ENCODE results near the gene HOXB9. TPM values are rescaled to one million over a fixed set of nuclear protein-coding genes. Genes with fewer than 3 reads are reported as not detected.

Gene HOXB9
- total and polyA plus RNA-seq, 9 of the 15 experiments (the other 6 are each of a cell fraction or from before 2014, with no cell fraction given), result 3.1 to 196 (median 77.6) TPM

- TF ChIP-seq CEBPG (CRISPR knock-in tag; IDR thresholded peaks at IDR 0.05), result peak; percentile 96
- TF ChIP-seq CEBPG (tag; conservative IDR thresholded peaks at IDR 0.05 in 1 of 2, IDR thresholded peaks at IDR 0.05 in 1 of 2), result peak in 1 of 2 experiments; percentile 46; a peak in 2 of 4 replicates
- peak; percentile 40; the same call in 1 of the 2 replicates for TF ChIP-seq CBFA2T2 (conservative IDR thresholded peaks at IDR 0.05)
- 0 out of 2 replicates have a peak, but pooled peaks have one; percentile 16 for TF ChIP-seq SMAD4 (CRISPR knock-in tag; conservative IDR thresholded peaks at IDR 0.05)
- TF ChIP-seq, protein P1, sequence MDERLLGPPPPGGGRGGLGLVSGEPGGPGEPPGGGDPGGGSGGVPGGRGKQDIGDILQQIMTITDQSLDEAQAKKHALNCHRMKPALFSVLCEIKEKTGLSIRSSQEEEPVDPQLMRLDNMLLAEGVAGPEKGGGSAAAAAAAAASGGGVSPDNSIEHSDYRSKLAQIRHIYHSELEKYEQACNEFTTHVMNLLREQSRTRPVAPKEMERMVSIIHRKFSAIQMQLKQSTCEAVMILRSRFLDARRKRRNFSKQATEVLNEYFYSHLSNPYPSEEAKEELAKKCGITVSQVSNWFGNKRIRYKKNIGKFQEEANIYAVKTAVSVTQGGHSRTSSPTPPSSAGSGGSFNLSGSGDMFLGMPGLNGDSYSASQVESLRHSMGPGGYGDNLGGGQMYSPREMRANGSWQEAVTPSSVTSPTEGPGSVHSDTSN (CRISPR knock-in tag; IDR thresholded peaks at IDR 0.05; ENCODE audit: low read depth), result no peak
- TF ChIP-seq, protein P1 (tag; conservative IDR thresholded peaks at IDR 0.05; ENCODE audit: low read depth), result 0 out of 2 replicates have a peak, but pooled peaks have one; percentile 21
- no peak for TF ChIP-seq PML (IDR thresholded peaks at IDR 0.05; ENCODE audit: low read length)
- TF ChIP-seq RUNX1 (IDR thresholded peaks at IDR 0.05; ENCODE audit: low read depth), result 0 out of 2 replicates have a peak, but pooled peaks have one; percentile 30
- TF ChIP-seq MAX (CRISPR knock-in tag; IDR thresholded peaks at IDR 0.05), result peak; percentile 65; the same call in 1 of the 2 replicates
- peak; percentile 76 for TF ChIP-seq TCF3 (CRISPR knock-in tag; IDR thresholded peaks at IDR 0.05)
- 0 out of 2 replicates have a peak, but pooled peaks have one; percentile 14 for TF ChIP-seq ZSCAN29 (IDR thresholded peaks at IDR 0.05)
- TF ChIP-seq, protein P2, sequence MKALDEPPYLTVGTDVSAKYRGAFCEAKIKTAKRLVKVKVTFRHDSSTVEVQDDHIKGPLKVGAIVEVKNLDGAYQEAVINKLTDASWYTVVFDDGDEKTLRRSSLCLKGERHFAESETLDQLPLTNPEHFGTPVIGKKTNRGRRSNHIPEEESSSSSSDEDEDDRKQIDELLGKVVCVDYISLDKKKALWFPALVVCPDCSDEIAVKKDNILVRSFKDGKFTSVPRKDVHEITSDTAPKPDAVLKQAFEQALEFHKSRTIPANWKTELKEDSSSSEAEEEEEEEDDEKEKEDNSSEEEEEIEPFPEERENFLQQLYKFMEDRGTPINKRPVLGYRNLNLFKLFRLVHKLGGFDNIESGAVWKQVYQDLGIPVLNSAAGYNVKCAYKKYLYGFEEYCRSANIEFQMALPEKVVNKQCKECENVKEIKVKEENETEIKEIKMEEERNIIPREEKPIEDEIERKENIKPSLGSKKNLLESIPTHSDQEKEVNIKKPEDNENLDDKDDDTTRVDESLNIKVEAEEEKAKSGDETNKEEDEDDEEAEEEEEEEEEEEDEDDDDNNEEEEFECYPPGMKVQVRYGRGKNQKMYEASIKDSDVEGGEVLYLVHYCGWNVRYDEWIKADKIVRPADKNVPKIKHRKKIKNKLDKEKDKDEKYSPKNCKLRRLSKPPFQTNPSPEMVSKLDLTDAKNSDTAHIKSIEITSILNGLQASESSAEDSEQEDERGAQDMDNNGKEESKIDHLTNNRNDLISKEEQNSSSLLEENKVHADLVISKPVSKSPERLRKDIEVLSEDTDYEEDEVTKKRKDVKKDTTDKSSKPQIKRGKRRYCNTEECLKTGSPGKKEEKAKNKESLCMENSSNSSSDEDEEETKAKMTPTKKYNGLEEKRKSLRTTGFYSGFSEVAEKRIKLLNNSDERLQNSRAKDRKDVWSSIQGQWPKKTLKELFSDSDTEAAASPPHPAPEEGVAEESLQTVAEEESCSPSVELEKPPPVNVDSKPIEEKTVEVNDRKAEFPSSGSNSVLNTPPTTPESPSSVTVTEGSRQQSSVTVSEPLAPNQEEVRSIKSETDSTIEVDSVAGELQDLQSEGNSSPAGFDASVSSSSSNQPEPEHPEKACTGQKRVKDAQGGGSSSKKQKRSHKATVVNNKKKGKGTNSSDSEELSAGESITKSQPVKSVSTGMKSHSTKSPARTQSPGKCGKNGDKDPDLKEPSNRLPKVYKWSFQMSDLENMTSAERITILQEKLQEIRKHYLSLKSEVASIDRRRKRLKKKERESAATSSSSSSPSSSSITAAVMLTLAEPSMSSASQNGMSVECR (CRISPR knock-in tag; IDR thresholded peaks at IDR 0.05), result 0 out of 2 replicates have a peak, but pooled peaks have one; percentile 47
- peak; percentile 81 for TF ChIP-seq ATF4 (CRISPR knock-in tag; IDR thresholded peaks at IDR 0.05)
- TF ChIP-seq ARNT (IDR thresholded peaks at IDR 0.05), result 0 out of 4 replicates have a peak, but pooled peaks of 1 of the 2 experiments have one; percentile 36
- peak; percentile 39; the same call in 1 of the 2 replicates for TF ChIP-seq SMARCA4 (IDR thresholded peaks at IDR 0.05)
- no peak for TF ChIP-seq THRB (CRISPR knock-in tag; conservative IDR thresholded peaks at IDR 0.05)
- TF ChIP-seq RBFOX2 (IDR thresholded peaks at IDR 0.05; ENCODE audit: low read depth, low read length), result peak; percentile 52
- 0 out of 2 replicates have a peak, but pooled peaks have one; percentile 57 for TF ChIP-seq NBN (IDR thresholded peaks at IDR 0.05; ENCODE audit: low read depth)
- TF ChIP-seq TBP (optimal IDR thresholded peaks at IDR 0.05; ENCODE audit: low read depth, low read length), result peak; percentile 30
- TF ChIP-seq MCM3 (IDR thresholded peaks at IDR 0.05), result no peak
Observed at GRCh38 chr17:48623583-48623982, 2.6 kb downstream of the HOXB9 start (continued).

Measured in K562 (cell line).